Hepatocyte (in vitro differentiated cells): ENCODE data around the gene MXI1. TPM values are rescaled to one million over a fixed set of nuclear protein-coding genes. Genes with fewer than 3 reads are reported as not detected.

Source experiments
- DNase-seq: peaks from one replicate; pipeline ENCODE4 v3.0.0-alpha.2; 2016; ENCODE audit warnings: low spot score
- H2AFZ ChIP-seq: fragments of 200-600 bp; sonication (generic); 2 replicates; pipeline ENCODE4 v1.6.0; 2016; ENCODE audit warnings: antibody characterized with exemption, mild to moderate bottlenecking
- H3K27ac ChIP-seq: fragments of 200-600 bp; sonication (generic); 2 replicates; pipeline ENCODE4 v1.5.1; 2016; ENCODE audit warnings: mild to moderate bottlenecking
- H3K27me3 ChIP-seq: fragments of 200-600 bp; sonication (generic); 2 replicates; pipeline ENCODE4 v1.6.1; 2016
- H3K36me3 ChIP-seq: fragments of 200-600 bp; sonication (generic); replicated peaks from 2 replicates; pipeline ENCODE4 v1.5.1; 2016; ENCODE audit warnings: low read depth; ENCODE audit not compliant: insufficient read depth
- H3K4me1 ChIP-seq: fragments of 200-600 bp; sonication (generic); 2 replicates; pipeline ENCODE4 v1.5.1; 2016; ENCODE audit warnings: mild to moderate bottlenecking, moderate library complexity; ENCODE audit not compliant: insufficient read depth
- H3K4me2 ChIP-seq: fragments of 200-600 bp; sonication (generic); 2 replicates; pipeline ENCODE4 v1.6.0; 2016
- H3K4me3 ChIP-seq: fragments of 200-600 bp; sonication (generic); 2 replicates; pipeline ENCODE4 v1.5.1; 2016; ENCODE audit warnings: mild to moderate bottlenecking
- H3K79me2 ChIP-seq: fragments of 200-600 bp; sonication (generic); 2 replicates; pipeline ENCODE4 v1.6.0; 2017; ENCODE audit warnings: mild to moderate bottlenecking
- H3K9me2 ChIP-seq: fragments of 200-600 bp; sonication (generic); replicated peaks from 2 replicates; pipeline ENCODE4 v1.6.0; 2017; ENCODE audit warnings: mild to moderate bottlenecking; ENCODE audit not compliant: insufficient read depth
- H3K9me3 ChIP-seq: fragments of 200-600 bp; sonication (generic); 2 replicates; pipeline ENCODE4 v1.5.1; 2016; ENCODE audit warnings: low read depth, mild to moderate bottlenecking
- H4K20me1 ChIP-seq: fragments of 200-600 bp; sonication (generic); 2 replicates; pipeline ENCODE4 v1.6.0; 2016; ENCODE audit warnings: mild to moderate bottlenecking; ENCODE audit not compliant: insufficient read depth, poor library complexity, severe bottlenecking
- CTCF ChIP-seq: fragments of 200-600 bp; sonication (generic); IDR thresholded peaks from 2 replicates; pipeline ENCODE4 v1.5.1; 2016; ENCODE audit warnings: antibody characterized with exemption, mild to moderate bottlenecking; ENCODE audit not compliant: poor library complexity
- EZH2 ChIP-seq: fragments of 200-600 bp; sonication (generic); IDR thresholded peaks from 2 replicates; pipeline ENCODE4 v1.6.1; 2016; ENCODE audit warnings: antibody characterized with exemption, mild to moderate bottlenecking, borderline replicate concordance
- EZH2phosphoT487 ChIP-seq: fragments of 200-600 bp; sonication (generic); IDR thresholded peaks from one replicate; pipeline ENCODE4 v1.6.1; 2018; ENCODE audit warnings: antibody characterized with exemption, mild to moderate bottlenecking, low read depth, moderate library complexity; ENCODE audit not compliant: unreplicated experiment, severe bottlenecking
- WGBS: methylation state at CpG from one replicate; pipeline ENCODE4 v1.1.6; 2016; ENCODE audit warnings: low lambda C conversion rate; ENCODE audit errors: missing lambda C conversion rate; 5-methylcytosine and 5-hydroxymethylcytosine counted together
- polyA plus RNA-seq: library from polyadenylated mRNA; unstranded; fragments of >200 nt; fragmentation: Nextera tagmentation; extraction: Ambion mirVana; gene quantifications from 2 replicates; pipeline ENCODE4 v1.2.1, GENCODE V29; 2016
- total RNA-seq: library from RNA; depleted of rRNA; stranded (reverse); fragments of >200 nt; gene quantifications from 2 replicates; pipeline ENCODE4 v1.2.3, GENCODE V29; 2014

The MXI1 gene
- total and polyA plus RNA-seq, 2 experiments from 2014 or later = 14.2 to 14.8 TPM

DNA sequence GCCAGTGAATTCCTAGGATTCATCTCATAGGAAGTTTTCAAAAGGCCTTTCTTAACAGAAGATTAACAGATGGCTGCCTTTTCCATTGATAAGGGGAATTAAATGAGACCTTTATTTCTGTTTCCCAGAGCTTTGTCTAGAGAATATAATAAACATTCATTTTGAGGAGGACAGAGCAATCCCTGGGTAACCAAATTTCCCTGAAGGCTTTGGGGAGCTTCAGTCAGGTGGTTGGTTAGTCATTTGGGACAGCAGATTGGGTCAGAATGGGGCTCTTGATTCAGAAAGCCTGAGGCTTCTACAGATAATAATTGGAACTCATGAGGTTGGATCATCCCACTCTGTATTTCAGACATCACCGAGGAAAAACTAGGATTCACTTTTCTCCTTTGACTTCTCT is 21.8 kb downstream of the MXI1 start:
- no peaks in the 10 kb centered on the region for H3K36me3 ChIP-seq
- DNase-seq = no peak
- H3K4me1 ChIP-seq = no peaks in the 10 kb centered on the region
- no peak overlapping the region for H2AFZ ChIP-seq
- 100% methylated on average over 1 of the region's 1 CpG for WGBS
- no peaks in the 10 kb centered on the region for H3K27me3 ChIP-seq
- H3K27ac ChIP-seq = no peak overlapping the region
- no peak for TF ChIP-seq EZH2phosphoT487
- TF ChIP-seq EZH2 = no peak
- no peak for TF ChIP-seq CTCF
- H3K79me2 ChIP-seq = peaks cover 25% of the 10 kb centered on the region
- H4K20me1 ChIP-seq = no peaks in the 10 kb centered on the region
- no peaks in the 10 kb centered on the region for H3K9me2 ChIP-seq
- no peak overlapping the region for H3K4me3 ChIP-seq
- H3K9me3 ChIP-seq = no peaks in the 10 kb centered on the region
- no peak overlapping the region for H3K4me2 ChIP-seq

- H3K79me2 ChIP-seq = peaks cover 21% of the 10 kb centered on the region
- no peak overlapping the region for H3K4me3 ChIP-seq
- H3K4me1 ChIP-seq = no peaks in the 10 kb centered on the region
- no peaks in the 10 kb centered on the region for H3K27me3 ChIP-seq
- H3K4me2 ChIP-seq = no peak overlapping the region
- no peaks in the 10 kb centered on the region for H3K9me3 ChIP-seq
- no peaks in the 10 kb centered on the region for H3K36me3 ChIP-seq
- H2AFZ ChIP-seq = no peak overlapping the region
- H3K9me2 ChIP-seq = no peaks in the 10 kb centered on the region
- H4K20me1 ChIP-seq = no peaks in the 10 kb centered on the region
- DNase-seq = no peak
- H3K27ac ChIP-seq = no peak overlapping the region
- no peak for TF ChIP-seq EZH2
- 86% methylated on average over 1 of the region's 1 CpG for WGBS
Observed at GRCh38 chr10:110233846-110234245, 26.4 kb downstream of the MXI1 start.

- Histone ChIP-seq H3K4me1 (no peaks in the 10 kb centered on the region), H3K36me3 (no peaks in the 10 kb centered on the region), H3K27me3 (no peaks in the 10 kb centered on the region), H3K9me2 (no peaks in the 10 kb centered on the region), H4K20me1 (no peaks in the 10 kb centered on the region), H3K4me2 (no peak overlapping the region), H3K4me3 (no peak overlapping the region), H3K27ac (no peak overlapping the region), H3K79me2 (peaks cover 19% of the 10 kb centered on the region), H2AFZ (no peak overlapping the region), H3K9me3 (no peaks in the 10 kb centered on the region)
- TF ChIP-seq EZH2phosphoT487 = no peak
- no peak for TF ChIP-seq CTCF
- no peak for TF ChIP-seq EZH2
- WGBS = 98% methylated on average over 2 of the region's 2 CpGs
- no peak for DNase-seq
Observed at GRCh38 chr10:110237894-110238480, 30.6 kb downstream of the MXI1 start.

GRCh38 chr10:110239892-110240291 is 32.5 kb downstream of the MXI1 start:
- no peak overlapping the region for H3K27ac ChIP-seq
- no peaks in the 10 kb centered on the region for H3K9me3 ChIP-seq
- no peaks in the 10 kb centered on the region for H3K27me3 ChIP-seq
- H4K20me1 ChIP-seq = no peaks in the 10 kb centered on the region
- DNase-seq = no peak
- TF ChIP-seq EZH2phosphoT487 (no peak), EZH2 (no peak), CTCF (no peak)
- no peaks in the 10 kb centered on the region for H3K9me2 ChIP-seq
- no peaks in the 10 kb centered on the region for H3K4me1 ChIP-seq
- H3K79me2 ChIP-seq = peaks cover 27% of the 10 kb centered on the region
- no peak overlapping the region for H2AFZ ChIP-seq
- no peak overlapping the region for H3K4me2 ChIP-seq
- no peak overlapping the region for H3K4me3 ChIP-seq
- H3K36me3 ChIP-seq = no peaks in the 10 kb centered on the region
